A673 (cell line): ENCODE data around the gene NGLY1.

Experiments used
- EZH2 ChIP-seq: fragments of 200-600 bp; sonication (generic); IDR thresholded peaks from 2 replicates; pipeline ENCODE4 v1.6.1; 2017; ENCODE audit warnings: borderline replicate concordance, low read depth, mild to moderate bottlenecking, mixed read lengths, antibody characterized with exemption, low read length; ENCODE audit not compliant: poor library complexity, severe bottlenecking
- TF ChIP-seq, protein P1 (sequence below): fragments of 300-800, 200-600 bp; sonication (generic); conservative IDR thresholded peaks from 2 replicates; pipeline ENCODE4 v1.5.1; 2017; ENCODE audit warnings: low read depth, mild to moderate bottlenecking, antibody characterized with exemption, low read length, moderate library complexity, mixed read lengths

DNA sequence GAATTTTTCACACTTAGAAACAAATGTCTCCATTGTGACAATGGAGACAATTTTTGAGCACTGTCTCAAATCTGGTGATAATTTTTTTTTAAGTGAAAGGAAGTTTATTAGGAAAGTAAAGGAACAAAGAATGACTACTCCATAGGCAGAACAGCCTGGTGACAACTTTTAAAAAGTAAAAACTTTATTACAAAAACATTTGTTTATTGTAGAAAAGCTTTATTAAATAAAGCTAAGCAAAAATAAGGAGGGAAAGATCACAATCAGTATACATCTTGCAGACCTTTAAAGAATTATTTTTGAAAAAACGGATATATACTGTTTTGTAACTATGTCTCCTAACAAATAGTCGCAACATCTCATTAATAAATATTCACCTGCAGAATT, 6.0 kb upstream of the NGLY1 start:
- TF ChIP-seq, protein P1, sequence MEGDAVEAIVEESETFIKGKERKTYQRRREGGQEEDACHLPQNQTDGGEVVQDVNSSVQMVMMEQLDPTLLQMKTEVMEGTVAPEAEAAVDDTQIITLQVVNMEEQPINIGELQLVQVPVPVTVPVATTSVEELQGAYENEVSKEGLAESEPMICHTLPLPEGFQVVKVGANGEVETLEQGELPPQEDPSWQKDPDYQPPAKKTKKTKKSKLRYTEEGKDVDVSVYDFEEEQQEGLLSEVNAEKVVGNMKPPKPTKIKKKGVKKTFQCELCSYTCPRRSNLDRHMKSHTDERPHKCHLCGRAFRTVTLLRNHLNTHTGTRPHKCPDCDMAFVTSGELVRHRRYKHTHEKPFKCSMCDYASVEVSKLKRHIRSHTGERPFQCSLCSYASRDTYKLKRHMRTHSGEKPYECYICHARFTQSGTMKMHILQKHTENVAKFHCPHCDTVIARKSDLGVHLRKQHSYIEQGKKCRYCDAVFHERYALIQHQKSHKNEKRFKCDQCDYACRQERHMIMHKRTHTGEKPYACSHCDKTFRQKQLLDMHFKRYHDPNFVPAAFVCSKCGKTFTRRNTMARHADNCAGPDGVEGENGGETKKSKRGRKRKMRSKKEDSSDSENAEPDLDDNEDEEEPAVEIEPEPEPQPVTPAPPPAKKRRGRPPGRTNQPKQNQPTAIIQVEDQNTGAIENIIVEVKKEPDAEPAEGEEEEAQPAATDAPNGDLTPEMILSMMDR = no peak
- TF ChIP-seq EZH2 = no peak
